Measurements from ENCODE around the gene CMPK1.

CMPK1 gene

GRCh38 chr1:47324682-47325081, 8.9 kb upstream of the CMPK1 start:
- Histone ChIP-seq H3K27ac (ENCODE audit: low read depth, low read length) (no peak overlapping the region), H3K36me3 (ENCODE audit: insufficient read depth, low read length) (no peaks in the 10 kb centered on the region), H3K4me1 (ENCODE audit: insufficient read depth, low read length) (no peaks in the 10 kb centered on the region), H3K9me3 (ENCODE audit: low read length) (no peaks in the 10 kb centered on the region), H3K9ac (ENCODE audit: low read length) (no peak overlapping the region), H3K4me3 (ENCODE audit: low read depth in 1 of 2, low read length in 2 of 2) (no peak overlapping the region), H3K27me3 (ENCODE audit: control insufficient read depth in 1 of 2, insufficient read depth in 2 of 2, low read length in 2 of 2) (no peaks in the 10 kb centered on the region)

GRCh38 chr1:47325528-47325927, 8.1 kb upstream of the CMPK1 start:
- Histone ChIP-seq H3K4me1 (ENCODE audit: insufficient read depth, low read length) (no peaks in the 10 kb centered on the region), H3K27ac (ENCODE audit: low read depth, low read length) (no peak overlapping the region), H3K9ac (ENCODE audit: low read length) (no peak overlapping the region)

GRCh38 chr1:47326271-47326670, 7.3 kb upstream of the CMPK1 start:
- Histone ChIP-seq H3K4me3 (ENCODE audit: low read depth in 1 of 2, low read length in 2 of 2) (no peak overlapping the region), H3K27me3 (ENCODE audit: control insufficient read depth in 1 of 2, insufficient read depth in 2 of 2, low read length in 2 of 2) (no peaks in the 10 kb centered on the region), H3K9ac (ENCODE audit: low read length) (no peak overlapping the region), H3K27ac (ENCODE audit: low read depth, low read length) (no peak overlapping the region), H3K9me3 (ENCODE audit: low read length) (no peaks in the 10 kb centered on the region), H3K36me3 (ENCODE audit: insufficient read depth, low read length) (no peaks in the 10 kb centered on the region), H3K4me1 (ENCODE audit: insufficient read depth, low read length) (no peaks in the 10 kb centered on the region)

More at GRCh38 chr1:47325528-47325927, 8.1 kb upstream of the CMPK1 start:
- no peak overlapping the region for H3K4me3 ChIP-seq (ENCODE audit: low read depth in 1 of 2, low read length in 2 of 2)
- no peaks in the 10 kb centered on the region for H3K9me3 ChIP-seq (ENCODE audit: low read length)
- H3K27me3 ChIP-seq (ENCODE audit: control insufficient read depth in 1 of 2, insufficient read depth in 2 of 2, low read length in 2 of 2) = no peaks in the 10 kb centered on the region
- H3K36me3 ChIP-seq (ENCODE audit: insufficient read depth, low read length) = no peaks in the 10 kb centered on the region

- Histone ChIP-seq H3K9ac (ENCODE audit: low read length) (no peak overlapping the region), H3K27me3 (ENCODE audit: control insufficient read depth in 1 of 2, insufficient read depth in 2 of 2, low read length in 2 of 2) (no peaks in the 10 kb centered on the region), H3K4me3 (ENCODE audit: low read depth in 1 of 2, low read length in 2 of 2) (no peak overlapping the region), H3K9me3 (ENCODE audit: low read length) (no peaks in the 10 kb centered on the region), H3K4me1 (ENCODE audit: insufficient read depth, low read length) (peaks cover 8% of the 10 kb centered on the region), H3K36me3 (ENCODE audit: insufficient read depth, low read length) (no peaks in the 10 kb centered on the region), H3K27ac (ENCODE audit: low read depth, low read length) (no peak overlapping the region)
These were observed 4.6 kb upstream of the CMPK1 start for GRCh38 chr1:47328992-47329391.

- Histone ChIP-seq H3K9ac (ENCODE audit: low read length) (no peak overlapping the region), H3K4me3 (ENCODE audit: low read depth in 1 of 2, low read length in 2 of 2) (no peak overlapping the region), H3K9me3 (ENCODE audit: low read length) (no peaks in the 10 kb centered on the region), H3K4me1 (ENCODE audit: insufficient read depth, low read length) (peaks cover 13% of the 10 kb centered on the region), H3K36me3 (ENCODE audit: insufficient read depth, low read length) (no peaks in the 10 kb centered on the region), H3K27ac (ENCODE audit: low read depth, low read length) (no peak overlapping the region), H3K27me3 (ENCODE audit: control insufficient read depth in 1 of 2, insufficient read depth in 2 of 2, low read length in 2 of 2) (no peaks in the 10 kb centered on the region)
These were observed 3.4 kb upstream of the CMPK1 start for GRCh38 chr1:47330212-47330611.

- Histone ChIP-seq H3K36me3 (ENCODE audit: insufficient read depth, low read length) (no peaks in the 10 kb centered on the region), H3K4me1 (ENCODE audit: insufficient read depth, low read length) (peaks cover 18% of the 10 kb centered on the region), H3K4me3 (ENCODE audit: low read depth in 1 of 2, low read length in 2 of 2) (no peak overlapping the region), H3K9me3 (ENCODE audit: low read length) (no peaks in the 10 kb centered on the region), H3K27me3 (ENCODE audit: control insufficient read depth in 1 of 2, insufficient read depth in 2 of 2, low read length in 2 of 2) (no peaks in the 10 kb centered on the region), H3K27ac (ENCODE audit: low read depth, low read length) (no peak overlapping the region), H3K9ac (ENCODE audit: low read length) (no peak overlapping the region)
These were observed 1.7 kb upstream of the CMPK1 start for GRCh38 chr1:47331875-47332274.

- no peaks in the 10 kb centered on the region for H3K9me3 ChIP-seq (ENCODE audit: low read length)
These were observed 612 bp upstream of the CMPK1 start for GRCh38 chr1:47332779-47333577.

GRCh38 chr1:47333922-47334764, 553 bp downstream of the CMPK1 start:
- Histone ChIP-seq H3K9me3 (ENCODE audit: low read length) (no peaks in the 10 kb centered on the region), H3K9ac (ENCODE audit: low read length) (peak overlapping the region; percentile 80), H3K27ac (ENCODE audit: low read depth, low read length) (peak overlapping the region; percentile 69), H3K4me1 (ENCODE audit: insufficient read depth, low read length) (peaks cover 18% of the 10 kb centered on the region), H3K4me3 (ENCODE audit: low read depth in 1 of 2, low read length in 2 of 2) (peak overlapping the region; percentile 67 to 95), H3K27me3 (ENCODE audit: control insufficient read depth in 1 of 2, insufficient read depth in 2 of 2, low read length in 2 of 2) (no peaks in the 10 kb centered on the region), H3K36me3 (ENCODE audit: insufficient read depth, low read length) (no peaks in the 10 kb centered on the region)

More at GRCh38 chr1:47332779-47333577, 612 bp upstream of the CMPK1 start:
- peak overlapping the region; percentile 84 for H3K27ac ChIP-seq (ENCODE audit: low read depth, low read length)
- H3K36me3 ChIP-seq (ENCODE audit: insufficient read depth, low read length) = no peaks in the 10 kb centered on the region
- peaks cover 18% of the 10 kb centered on the region for H3K4me1 ChIP-seq (ENCODE audit: insufficient read depth, low read length)
- H3K4me3 ChIP-seq (ENCODE audit: low read depth in 1 of 2, low read length in 2 of 2) = peak overlapping the region; percentile 67 to 95
- peak overlapping the region; percentile 85 for H3K9ac ChIP-seq (ENCODE audit: low read length)
- no peaks in the 10 kb centered on the region for H3K27me3 ChIP-seq (ENCODE audit: control insufficient read depth in 1 of 2, insufficient read depth in 2 of 2, low read length in 2 of 2)

- Histone ChIP-seq H3K36me3 (ENCODE audit: insufficient read depth, low read length) (no peaks in the 10 kb centered on the region), H3K4me1 (ENCODE audit: insufficient read depth, low read length) (peaks cover 18% of the 10 kb centered on the region), H3K9me3 (ENCODE audit: low read length) (no peaks in the 10 kb centered on the region), H3K27me3 (ENCODE audit: control insufficient read depth in 1 of 2, insufficient read depth in 2 of 2, low read length in 2 of 2) (no peaks in the 10 kb centered on the region), H3K4me3 (ENCODE audit: low read depth in 1 of 2, low read length in 2 of 2) (peak overlapping the region; percentile 67 to 95), H3K27ac (ENCODE audit: low read depth, low read length) (peak overlapping the region; percentile 69), H3K9ac (ENCODE audit: low read length) (peak overlapping the region; percentile 80)
These were observed 1.3 kb downstream of the CMPK1 start for GRCh38 chr1:47334765-47335435.

- Histone ChIP-seq H3K27me3 (ENCODE audit: control insufficient read depth in 1 of 2, insufficient read depth in 2 of 2, low read length in 2 of 2) (no peaks in the 10 kb centered on the region), H3K36me3 (ENCODE audit: insufficient read depth, low read length) (no peaks in the 10 kb centered on the region), H3K4me3 (ENCODE audit: low read depth in 1 of 2, low read length in 2 of 2) (no peak overlapping the region), H3K27ac (ENCODE audit: low read depth, low read length) (no peak overlapping the region), H3K9me3 (ENCODE audit: low read length) (no peaks in the 10 kb centered on the region), H3K9ac (ENCODE audit: low read length) (no peak overlapping the region), H3K4me1 (ENCODE audit: insufficient read depth, low read length) (peaks cover 17% of the 10 kb centered on the region)
These were observed 3.8 kb downstream of the CMPK1 start for GRCh38 chr1:47337350-47337749.
